ENCODE data around the gene DYNLL1. TPM values are rescaled to one million over a fixed set of nuclear protein-coding genes. Genes with fewer than 3 reads are reported as not detected.
"Not testable (repeated sequence)": the region's sequence is repeated elsewhere in the genome, so short reads cannot be mapped to it uniquely, and the experiment has no call there.

Gene DYNLL1
- total RNA-seq: 469 TPM in 2 replicates
- 538 and 600 TPM in 2 replicates for polyA plus RNA-seq
- 684 and 687 TPM in 2 replicates for polyA plus RNA-seq (2011; cell fraction: cytosol; rRNA removed)
- 214 and 254 TPM in 2 replicates for polyA plus RNA-seq (2011; cell fraction: nucleus; rRNA removed)
- polyA plus RNA-seq (2012): 725 and 951 TPM in 2 replicates
- polyA minus RNA-seq: 130 and 133 TPM in 2 replicates
- polyA minus RNA-seq (2011; cell fraction: cytosol; rRNA and poly(A)+ RNA removed): 137 TPM
- 29.7 and 40.4 TPM in 2 replicates for polyA minus RNA-seq (2011; cell fraction: nucleus; rRNA and poly(A)+ RNA removed)
- percentile 58 among the genes with signal in this experiment for Bru-seq, nascent RNA
- BruChase-seq, experiment 1, labeled RNA remaining after a 6-hour chase: percentile 86 among the genes with signal in this experiment
- percentile 70 among the genes with signal in this experiment for BruChase-seq, experiment 2, labeled RNA remaining after a 2-hour chase
- long read RNA-seq, transcript DYNLL1-203 (3 exons, 814 nt): minor isoform, 13 of 637 reads
- long read RNA-seq, transcript DYNLL1-201 (3 exons, 720 nt): major isoform, 537 of 637 reads
- long read RNA-seq, transcript DYNLL1-202 (3 exons, 697 nt): minor isoform, 44 of 637 reads
- long read RNA-seq, transcript DYNLL1-207 (2 exons, 719 nt): minor isoform, 22 of 637 reads
- long read RNA-seq, partial matches to known transcripts: 0 of 637 reads
- long read RNA-seq, other reads (novel, unspliced or antisense): 10 of 637 reads

DNA sequence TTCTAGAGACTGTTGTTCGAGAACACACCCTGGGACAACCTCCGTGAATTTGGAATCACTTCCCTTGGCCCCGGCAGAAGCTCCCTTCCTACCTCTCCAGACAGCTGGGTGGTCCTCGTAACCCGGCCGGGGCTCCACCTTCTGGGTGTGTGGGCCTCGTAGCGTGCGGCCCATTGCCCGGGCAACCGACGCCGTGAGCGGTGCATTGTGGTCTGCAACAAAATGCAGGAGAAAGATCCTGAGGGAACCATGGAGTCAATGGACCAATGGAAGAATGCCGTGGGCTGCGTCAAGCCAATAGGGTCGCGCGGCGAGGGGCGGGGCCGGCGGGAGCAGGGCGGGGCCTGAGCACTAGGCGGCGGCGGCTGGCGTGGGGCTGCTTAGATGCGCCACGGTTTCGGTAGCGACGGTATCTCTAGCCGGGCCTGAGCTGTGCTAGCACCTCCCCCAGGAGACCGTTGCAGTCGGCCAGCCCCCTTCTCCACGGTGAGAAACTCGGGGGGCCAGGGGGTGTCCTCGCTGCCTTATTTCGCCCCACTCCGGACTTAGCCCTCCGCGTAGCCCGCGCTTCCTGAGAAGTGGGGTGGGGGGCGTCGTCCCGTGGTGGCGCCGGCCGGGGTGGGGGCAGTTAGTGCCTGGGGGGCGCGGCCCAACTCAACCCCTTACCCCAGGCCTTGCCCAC, at the start of gene DYNLL1:
Gene DYNLL1, plus strand, starts transcription at position 383 of the 682 bp plus-strand sequence. CDS start 309 bp downstream, outside the sequence.
- H3K79me2 ChIP-seq (ENCODE audit: control insufficient read depth, insufficient read depth, low read length): peaks cover 24% of the 10 kb centered on the region
- peak; percentile 99 for TF ChIP-seq POLR2AphosphoS5 (IDR thresholded peaks at IDR 0.05; ENCODE audit: insufficient read depth, low read depth, low read length)
- peak; percentile 99 for TF ChIP-seq POLR2A (IDR thresholded peaks at IDR 0.05; ENCODE audit: low read depth, low read length)
- no peak for TF ChIP-seq EZH2 (IDR thresholded peaks at IDR 0.05; ENCODE audit: borderline replicate concordance, low read depth, low read length, severe bottlenecking)
- TF ChIP-seq, protein P1, sequence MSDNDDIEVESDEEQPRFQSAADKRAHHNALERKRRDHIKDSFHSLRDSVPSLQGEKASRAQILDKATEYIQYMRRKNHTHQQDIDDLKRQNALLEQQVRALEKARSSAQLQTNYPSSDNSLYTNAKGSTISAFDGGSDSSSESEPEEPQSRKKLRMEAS (IDR thresholded peaks at IDR 0.05; ENCODE audit: insufficient read depth, insufficient read length): peak; percentile 40
- H3K4me1 ChIP-seq (ENCODE audit: control insufficient read depth, extremely low read depth, insufficient read depth, low read length): peaks cover 15% of the 10 kb centered on the region
- POLR2A ChIA-PET: interaction anchor here (0.6 to 2.1 kb wide), 7 partner anchors 9 to 57 kb away, joined by 3 to 24 read pairs (median 6); partner anchors contain the start of gene SRSF9
- dilution Hi-C loops (cut with MboI; ENCODE audit: extremely low pct_ligation_motif_present, low sequenced_read_pairs): no loop called here
- H3K9me1 ChIP-seq (replicated peaks; ENCODE audit: control insufficient read depth, extremely low read depth, insufficient read depth, low read length): no peaks in the 10 kb centered on the region
- intact Hi-C loops (cut with micrococcal nuclease): loop anchor here (1.0 to 2.0 kb wide), 4 partner anchors 27 to 85 kb away; partner anchors contain the start of genes COQ5, COX6A1, POP5 and SRSF9
- peak; percentile 98 for DNase-seq (ENCODE audit: low read depth, low spot score)
- peak within 1 kb of the TSS; percentile 78 for H3K9ac ChIP-seq (replicated peaks; ENCODE audit: extremely low read depth, insufficient read depth, low read length)
- no peaks in the 10 kb centered on the region for H3K27me3 ChIP-seq (ENCODE audit: control insufficient read depth in 2 of 2, insufficient read depth in 2 of 2, low read length in 2 of 2)
- H3K4me3 ChIP-seq (replicated peaks in 1 of 3; ENCODE audit: insufficient read depth in 1 of 3, low read depth in 1 of 3, low read length in 3 of 3): peak within 1 kb of the TSS; percentile 64 to 98 (median 90)
- CTCF ChIA-PET: interaction anchor here (0.7 to 3.6 kb wide), 6 partner anchors 13 to 34 kb away, joined by 3 to 29 read pairs (median 6); partner anchors contain the start of gene COQ5
- H2AFZ ChIP-seq (ENCODE audit: low read depth, low read length): peak within 1 kb of the TSS; percentile 4
- FAIRE-seq: peak; percentile 80
- peaks cover 11% of the 10 kb centered on the region for H4K20me1 ChIP-seq (replicated peaks; ENCODE audit: control insufficient read depth, extremely low read depth, insufficient read depth, low read length)
- peak within 1 kb of the TSS; percentile 98 for H3K4me2 ChIP-seq (ENCODE audit: insufficient read depth, low read length)
- H3K36me3 ChIP-seq (ENCODE audit: control insufficient read depth in 2 of 2, extremely low read depth in 1 of 2, insufficient read depth in 2 of 2, low read length in 2 of 2): peaks cover 6 to 10% of the 10 kb centered on the region in 2 experiments
- no peak within 1 kb of the TSS for H3K27ac ChIP-seq (ENCODE audit: insufficient read depth, low read depth, low read length)
- H3K9me3 ChIP-seq (replicated peaks; ENCODE audit: control insufficient read depth, insufficient read depth, low read length): no peaks in the 10 kb centered on the region
- no TSS peak for BruUV-seq (replicated peaks)

DNA sequence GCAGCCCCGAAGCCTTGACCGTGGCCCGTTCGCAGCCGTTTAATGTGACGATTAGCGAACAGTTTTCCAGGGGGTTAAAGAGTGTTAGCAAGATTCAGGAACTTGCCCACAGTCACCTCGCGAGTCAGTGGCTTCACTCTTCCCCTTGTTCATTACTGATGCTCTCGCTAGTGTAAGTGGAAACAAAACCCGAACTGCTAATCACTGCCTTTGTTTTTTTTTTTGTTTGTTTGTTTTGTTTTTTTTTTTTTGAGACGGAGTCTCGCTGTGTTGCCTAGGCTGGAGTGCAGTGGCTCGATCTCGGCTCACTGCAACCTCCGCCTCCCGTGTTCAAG, 49.1 kb upstream of the DYNLL1 start:
- Histone ChIP-seq H3K79me2 (ENCODE audit: control insufficient read depth, insufficient read depth, low read length) (peaks cover 51% of the 10 kb centered on the region), H3K4me2 (ENCODE audit: insufficient read depth, low read length) (peak overlapping the region; percentile 85), H2AFZ (ENCODE audit: low read depth, low read length) (peak overlapping the region; percentile 53), H3K9ac (replicated peaks; ENCODE audit: extremely low read depth, insufficient read depth, low read length) (peak overlapping the region; percentile 67), H3K27ac (ENCODE audit: insufficient read depth, low read depth, low read length) (peak overlapping the region; percentile 10), H3K4me1 (ENCODE audit: control insufficient read depth, extremely low read depth, insufficient read depth, low read length) (peaks cover 15% of the 10 kb centered on the region), H3K4me3 (replicated peaks in 1 of 3; ENCODE audit: insufficient read depth in 1 of 3, low read depth in 1 of 3, low read length in 3 of 3) (peak overlapping the region; percentile 49 to 75 (median 61))
- intact Hi-C loops (cut with micrococcal nuclease): loop anchor here (1.0 kb wide), 1 partner anchor 9 kb away; the partner anchor contains the start of gene COX6A1
- DNase-seq (ENCODE audit: low read depth, low spot score); BruUV-seq (replicated peaks); H3K9me3 ChIP-seq (replicated peaks; ENCODE audit: control insufficient read depth, insufficient read depth, low read length); FAIRE-seq; H3K27me3 ChIP-seq (ENCODE audit: control insufficient read depth in 2 of 2, insufficient read depth in 2 of 2, low read length in 2 of 2); H3K36me3 ChIP-seq (ENCODE audit: control insufficient read depth in 2 of 2, extremely low read depth in 1 of 2, insufficient read depth in 2 of 2, low read length in 2 of 2); H4K20me1 ChIP-seq (replicated peaks; ENCODE audit: control insufficient read depth, extremely low read depth, insufficient read depth, low read length); H3K9me1 ChIP-seq (replicated peaks; ENCODE audit: control insufficient read depth, extremely low read depth, insufficient read depth, low read length); dilution Hi-C loops (cut with MboI; ENCODE audit: extremely low pct_ligation_motif_present, low sequenced_read_pairs): not testable (repeated sequence)
- ChIA-PET CTCF (interaction anchor here (1.5 kb wide), 1 partner anchor 28 kb away, joined by 3 read pairs; no protein-coding TSS in a partner anchor), POLR2A (interaction anchor here (0.7 kb wide), 1 partner anchor 20 kb away, joined by 6 read pairs; no protein-coding TSS in a partner anchor)
